HG02852 (cell line): ENCODE measurements around the gene CFAP410.
"Not testable (repeated sequence)": the region's sequence is repeated elsewhere in the genome, so short reads cannot be mapped to it uniquely, and the experiment has no call there.

Source experiments
- ATAC-seq: cut with Tn5 transposase; IDR thresholded peaks from one replicate; pipeline ENCODE4 v1.9.1; 2021; ENCODE audit warnings: mild to moderate bottlenecking, moderate library complexity; ENCODE audit not compliant: unreplicated experiment

The CFAP410 gene

GRCh38 chr21:44351535-44352252 is 12.5 kb upstream of the CFAP410 start:
- no peak for ATAC-seq

GRCh38 chr21:44350773-44351481 is 11.7 kb upstream of the CFAP410 start:
- no peak for ATAC-seq

- no peak for ATAC-seq
Observed at GRCh38 chr21:44349847-44350772, 10.9 kb upstream of the CFAP410 start.

- no peak for ATAC-seq
Observed at GRCh38 chr21:44349416-44349846, 10.2 kb upstream of the CFAP410 start.

GRCh38 chr21:44348861-44349260 is 9.7 kb upstream of the CFAP410 start:
- ATAC-seq, result no peak

GRCh38 chr21:44347911-44348451 is 8.8 kb upstream of the CFAP410 start:
- ATAC-seq, result no peak

GRCh38 chr21:44345495-44345894 is 6.3 kb upstream of the CFAP410 start:
- ATAC-seq, result no peak

GRCh38 chr21:44344541-44345183 is 5.5 kb upstream of the CFAP410 start:
- ATAC-seq, result no peak

- ATAC-seq, result not testable (repeated sequence)
Observed at GRCh38 chr21:44342981-44343380, 3.8 kb upstream of the CFAP410 start.

- ATAC-seq, result not testable (repeated sequence)
Observed at GRCh38 chr21:44341726-44342458, 2.7 kb upstream of the CFAP410 start.

GRCh38 chr21:44337941-44338895 is 972 bp downstream of the CFAP410 start:
- no peak for ATAC-seq

GRCh38 chr21:44337449-44337848 is 1.7 kb downstream of the CFAP410 start:
- ATAC-seq, result no peak

GRCh38 chr21:44335266-44336059 is 3.7 kb downstream of the CFAP410 start:
- ATAC-seq, result no peak

- ATAC-seq, result no peak
Observed at GRCh38 chr21:44334329-44335030, 4.7 kb downstream of the CFAP410 start.

- ATAC-seq, result no peak
Observed at GRCh38 chr21:44333509-44334328, 5.5 kb downstream of the CFAP410 start.

GRCh38 chr21:44332965-44333364 is 6.2 kb downstream of the CFAP410 start:
- ATAC-seq, result no peak
